GM18517 (cell line): Measurements from ENCODE around the gene GALE.
"Not testable (repeated sequence)": the region's sequence is repeated elsewhere in the genome, so short reads cannot be mapped to it uniquely, and the experiment has no call there.

Source experiments
- ATAC-seq: cut with Tn5 transposase; IDR thresholded peaks from one replicate; pipeline ENCODE4 v1.9.1; 2021; ENCODE audit warnings: mild to moderate bottlenecking, moderate library complexity; ENCODE audit not compliant: unreplicated experiment

Gene GALE

GRCh38 chr1:23800400-23801337 is at the start of gene GALE:
Gene GALE (minus strand): TSS chr1:23800754. CDS start chr1:23799007, 1,747 bp downstream.
- ATAC-seq, result peak; percentile 48

- ATAC-seq, result no peak
Observed at GRCh38 chr1:23848673-23849616, 48.4 kb upstream of the GALE start.

DNA sequence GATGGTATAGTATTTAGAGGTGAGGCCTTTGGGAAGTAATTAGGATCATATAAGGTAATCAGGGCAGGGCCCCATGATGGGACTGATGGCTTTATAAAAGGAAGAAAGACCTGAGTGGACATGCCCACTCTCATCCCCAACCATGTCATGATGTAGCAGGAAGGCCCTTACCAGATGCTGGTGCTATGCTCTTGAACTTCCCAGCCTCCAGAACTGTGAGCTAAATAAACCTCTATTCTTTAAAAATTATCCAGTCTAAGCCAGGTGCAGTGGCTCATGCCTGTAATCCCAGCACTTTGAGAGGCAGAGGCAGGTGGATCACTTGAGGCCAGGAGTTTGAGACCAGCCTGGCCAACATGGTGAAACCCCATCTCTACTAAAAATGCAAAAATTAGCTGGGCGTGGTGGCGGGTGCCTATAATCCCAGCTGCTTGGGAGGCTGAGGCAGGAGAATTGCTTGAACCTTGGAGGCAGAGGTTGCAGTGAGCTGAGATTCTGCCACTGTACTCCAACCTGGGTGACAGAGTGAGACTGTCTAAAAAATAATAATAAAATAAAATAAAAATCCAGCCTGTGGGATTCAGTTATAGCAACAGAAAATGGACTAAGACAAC is 47.0 kb upstream of the GALE start:
- ATAC-seq, result not testable (repeated sequence)

DNA sequence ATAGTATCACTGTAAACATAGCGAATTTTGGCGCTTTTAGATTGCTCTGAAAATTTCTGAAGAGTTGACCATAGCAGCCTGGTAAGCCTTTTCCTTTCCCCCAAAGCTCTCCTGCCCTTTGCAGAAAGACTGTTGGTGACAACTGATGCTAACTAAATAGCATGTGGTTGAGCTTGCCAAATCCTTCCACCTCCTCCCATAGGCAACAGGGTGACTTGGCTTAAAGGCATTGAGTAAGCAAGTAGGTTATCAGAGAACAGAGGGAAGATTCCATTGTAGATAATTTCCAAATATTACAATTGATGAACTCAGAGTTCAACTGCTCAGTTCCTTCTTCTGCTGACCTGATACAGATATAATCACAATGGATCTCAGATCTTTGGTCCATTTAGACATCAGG is 44.6 kb upstream of the GALE start:
- ATAC-seq, result no peak

DNA sequence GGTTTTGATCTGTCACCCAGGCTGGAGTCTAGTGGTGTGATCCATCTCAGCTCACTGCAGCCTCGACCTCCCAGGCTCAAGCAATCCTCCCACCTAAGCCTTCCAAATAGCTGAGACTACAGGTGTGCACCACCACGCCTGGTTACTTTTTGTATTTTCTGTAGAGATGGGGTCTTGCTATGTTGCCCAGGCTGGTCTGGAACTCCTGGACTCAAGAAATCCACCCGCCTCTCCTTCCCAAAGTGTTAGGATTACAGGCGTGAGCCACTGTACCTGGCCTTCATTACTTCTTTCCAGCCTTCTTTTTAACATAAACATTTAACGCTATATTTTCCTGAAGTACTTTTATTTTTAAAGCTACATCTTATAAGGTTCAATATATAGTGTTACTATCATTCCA is 43.1 kb upstream of the GALE start:
- ATAC-seq, result no peak

DNA sequence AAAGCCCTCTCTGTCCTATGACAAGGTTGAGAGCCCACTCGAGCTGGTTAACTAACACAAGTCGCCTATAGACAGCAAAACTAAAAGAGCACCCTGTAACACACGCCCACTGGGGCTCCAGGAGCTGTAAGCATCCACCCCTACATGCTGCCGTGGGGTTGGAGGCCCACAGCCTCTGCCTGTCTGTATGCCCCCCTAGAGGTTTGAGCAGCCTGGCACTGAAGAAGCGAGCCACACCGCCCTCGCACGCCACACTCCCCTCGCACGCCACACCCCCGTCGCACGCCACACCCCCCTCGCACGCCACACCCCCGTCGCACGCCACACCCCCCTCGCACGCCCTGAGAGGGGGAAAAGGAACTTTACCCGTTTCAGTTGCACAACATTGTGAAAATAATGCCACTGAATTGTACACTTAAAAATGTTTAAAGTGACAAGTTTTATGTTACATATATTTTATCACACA is 37.9 kb upstream of the GALE start:
- no peak for ATAC-seq

GRCh38 chr1:23837908-23838307 is 37.4 kb upstream of the GALE start:
- no peak for ATAC-seq

DNA sequence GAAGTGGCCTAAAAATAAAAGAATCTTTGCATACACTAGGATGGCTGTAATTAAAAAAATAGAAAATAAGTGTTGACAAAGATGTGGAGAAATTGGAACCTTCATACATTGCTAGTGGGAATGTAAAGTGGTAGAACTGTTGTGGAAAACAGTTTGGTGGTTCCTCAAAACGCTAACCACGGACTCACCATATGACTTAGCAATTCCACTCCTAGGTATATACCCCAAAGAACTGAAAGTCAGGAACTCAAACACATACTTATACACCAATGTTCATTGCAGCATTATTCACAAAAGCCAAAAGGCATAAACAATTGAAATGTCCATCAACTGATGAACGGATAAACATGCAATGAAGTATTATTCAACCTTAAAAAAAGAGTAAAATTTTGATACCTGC is 35.5 kb upstream of the GALE start:
- ATAC-seq, result no peak

- ATAC-seq, result not testable (repeated sequence)
Observed at GRCh38 chr1:23834156-23834555, 33.6 kb upstream of the GALE start.

DNA sequence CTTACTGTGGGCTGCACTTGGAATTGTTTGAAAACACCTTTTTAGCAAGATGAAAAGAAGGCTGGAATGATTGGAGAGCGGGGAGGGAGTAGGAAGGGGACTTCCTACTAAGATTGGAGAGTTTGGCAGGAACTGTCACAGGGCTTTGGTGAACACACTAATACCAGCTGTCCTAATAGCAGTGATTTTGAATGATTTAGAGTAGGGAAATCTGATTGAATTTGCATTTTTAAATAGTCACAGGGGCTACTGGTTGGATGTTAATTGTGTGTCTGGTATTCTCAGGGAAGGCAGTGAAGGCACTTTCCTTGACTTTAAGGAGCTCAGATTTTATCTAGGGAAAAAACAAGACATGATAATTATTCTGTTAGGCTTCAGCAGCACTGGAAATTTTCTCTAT is 27.2 kb upstream of the GALE start:
- ATAC-seq, result no peak

DNA sequence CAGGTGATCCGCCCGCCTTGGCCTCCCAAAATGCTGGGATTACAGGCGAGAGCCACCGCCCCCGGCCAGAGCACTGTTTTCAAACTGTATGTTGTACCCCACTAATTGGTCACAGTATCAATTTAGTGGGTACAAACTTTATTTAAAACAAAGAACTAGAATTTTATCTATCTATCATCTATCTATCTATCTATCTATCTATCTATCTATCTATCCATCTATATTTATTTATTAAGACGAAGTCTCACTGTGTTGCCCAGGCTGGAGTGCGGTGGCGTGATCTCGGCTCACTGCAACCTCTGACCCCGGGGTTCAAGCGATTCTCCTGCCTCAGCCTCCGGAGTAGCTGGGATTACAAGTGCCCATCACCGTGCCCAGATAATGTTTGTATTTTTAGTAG is 26.0 kb upstream of the GALE start:
- ATAC-seq, result not testable (repeated sequence)

- ATAC-seq, result peak; percentile 67
Observed at GRCh38 chr1:23825762-23826522, 25.4 kb upstream of the GALE start.

DNA sequence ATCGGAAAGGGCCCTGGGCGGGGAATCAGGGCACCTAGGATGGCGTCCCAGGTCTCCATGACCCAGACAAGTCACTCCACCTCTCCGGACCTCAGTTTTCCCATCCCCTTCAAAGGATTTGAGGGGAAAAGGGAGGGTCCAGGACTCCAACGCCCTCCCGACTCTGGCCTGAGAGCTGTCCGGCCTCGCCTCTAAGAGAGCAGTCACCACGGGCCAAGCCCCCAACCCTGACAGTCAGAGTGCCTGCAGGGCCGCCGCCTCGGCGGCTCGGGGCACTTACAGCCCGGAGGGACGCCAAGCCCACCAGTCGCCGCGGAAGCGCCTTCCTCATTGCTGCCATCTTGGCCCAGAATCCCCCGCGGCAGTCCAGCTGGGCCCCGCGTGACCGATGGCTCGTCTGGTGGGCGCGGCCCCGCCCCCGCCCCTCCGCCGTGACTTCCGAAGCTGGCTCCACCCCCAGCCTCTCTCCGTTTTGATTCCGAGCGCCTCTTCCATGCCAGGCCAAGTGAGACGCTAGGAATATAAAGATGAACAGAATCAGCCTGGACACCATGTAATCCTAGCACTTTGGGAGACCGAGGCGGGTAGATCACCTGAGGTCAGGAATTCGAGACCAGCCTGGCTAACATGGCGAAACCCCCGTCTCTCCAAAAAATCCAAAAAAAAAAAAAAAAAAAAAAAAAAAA is 24.7 kb upstream of the GALE start, which contains the start of gene HMGCL:
HMGCL (minus strand) TSS at position 354 of the 686 bp plus-strand sequence; CDS start at position 340, 14 bp downstream.
- ATAC-seq, result peak; percentile 55

GRCh38 chr1:23824711-23825075 is 24.1 kb upstream of the GALE start:
- ATAC-seq, result no peak

DNA sequence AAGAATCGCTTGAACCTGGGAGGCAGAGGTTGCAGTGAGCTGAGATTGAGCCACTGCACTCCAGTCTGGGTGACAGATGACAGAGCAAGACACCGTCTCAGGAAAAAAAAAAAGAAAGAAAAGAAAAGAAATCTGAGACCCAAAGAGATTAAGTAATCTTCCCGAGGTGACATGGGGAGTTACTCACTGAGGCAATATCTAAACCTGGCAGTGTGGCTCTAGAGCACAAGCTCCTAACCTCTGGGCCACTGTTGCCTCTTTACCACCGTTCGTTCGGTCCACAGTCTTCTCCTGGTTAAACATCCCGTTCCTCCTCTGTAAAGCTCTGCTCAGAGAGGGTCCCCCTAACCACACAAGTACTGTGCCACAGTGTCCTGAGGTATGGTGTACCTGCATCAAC is 23.2 kb upstream of the GALE start:
- no peak for ATAC-seq

DNA sequence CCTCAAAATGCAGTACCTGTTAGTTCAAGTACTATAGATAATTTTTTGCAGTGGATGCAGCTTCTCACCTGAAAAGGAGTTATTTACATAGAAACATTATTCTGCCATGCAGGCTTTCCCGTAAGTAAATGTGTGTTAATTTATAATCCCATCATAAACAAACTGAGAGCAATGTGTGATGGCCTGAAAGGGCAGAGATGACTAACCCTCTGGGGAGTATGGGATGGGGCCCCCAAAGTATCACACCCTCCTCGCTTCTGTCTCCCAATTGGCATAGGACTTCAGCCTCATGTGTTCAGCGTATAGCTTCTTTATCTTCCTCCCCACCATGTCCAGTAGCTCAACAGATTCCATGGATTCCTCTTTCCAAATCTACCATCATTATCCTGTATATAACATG is 17.1 kb upstream of the GALE start:
- no peak for ATAC-seq

DNA sequence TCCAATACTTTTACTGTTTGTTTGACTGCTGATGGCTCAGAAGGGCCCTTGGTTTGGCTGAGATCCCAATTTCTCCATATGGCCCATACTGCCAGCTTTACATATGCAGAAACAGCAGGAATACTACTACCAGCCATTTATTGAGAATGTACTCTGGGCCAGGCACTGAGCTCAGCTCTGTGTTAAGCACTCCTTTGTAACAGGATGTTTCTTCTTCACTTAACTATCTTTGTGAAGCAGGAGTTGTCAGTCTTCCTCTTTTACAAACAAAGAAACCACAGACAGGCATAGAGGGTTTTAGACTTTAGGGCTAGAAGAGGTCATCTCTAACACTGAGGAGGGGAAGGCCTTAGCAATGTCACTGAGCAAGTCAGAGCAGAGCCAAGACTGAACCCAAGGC is 16.4 kb upstream of the GALE start:
- ATAC-seq, result no peak

DNA sequence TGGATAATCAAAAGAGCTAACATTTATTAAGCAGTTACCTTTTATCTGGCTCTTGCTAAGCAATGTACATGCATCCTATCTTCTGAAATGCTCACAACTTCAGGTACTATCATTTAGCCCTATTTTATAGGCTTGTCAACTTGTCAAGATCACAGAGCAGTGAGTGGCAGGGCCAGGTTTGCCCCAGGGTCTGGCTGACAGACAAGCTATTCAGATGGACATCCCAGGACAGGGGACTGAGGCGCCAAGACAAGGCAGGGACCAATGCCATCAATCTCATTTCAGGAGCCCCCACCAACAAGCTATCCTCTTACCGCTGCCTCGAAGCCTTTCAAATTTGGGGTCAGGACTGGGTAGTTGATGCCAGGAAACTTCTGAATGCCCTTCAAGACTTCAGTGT is 15.8 kb upstream of the GALE start:
- ATAC-seq, result no peak

- no peak for ATAC-seq
Observed at GRCh38 chr1:23814016-23814415, 13.5 kb upstream of the GALE start.
